Right atrium auricular region (tissue), 2 donors: ENCODE measurements around the gene C9orf153. TPM values are rescaled to one million over a fixed set of nuclear protein-coding genes. Genes with fewer than 3 reads are reported as not detected.

ENCODE experiments used
- DNase-seq: peaks from one replicate; pipeline ENCODE4 v3.0.0-alpha.2; 2019; ENCODE audit warnings: low spot score
- H3K27ac ChIP-seq, 2 donors: fragments of 200-600 bp; sonication (generic); 1 replicate in 1 of 2; 2 replicates in 1 of 2; pipeline ENCODE4 v1.5.1; 2016 to 2019
- H3K27me3 ChIP-seq, 2 donors: fragments of 200-600 bp; sonication (generic); one replicate each; pipeline versions ENCODE4 v1.5.1 to v1.6.0; 2017 to 2019
- H3K36me3 ChIP-seq: fragments of 200-600 bp; sonication (generic); one replicate; pipeline ENCODE4 v1.5.1; 2016
- H3K4me1 ChIP-seq, 2 donors: fragments of 200-600 bp; sonication (generic); one replicate each; pipeline versions ENCODE4 v1.5.1 to v1.6.0; 2017 to 2019
- H3K4me3 ChIP-seq, 2 donors: fragments of 200-600 bp; sonication (generic); 1 replicate in 1 of 2; 2 replicates in 1 of 2; pipeline ENCODE4 v1.5.1; 2017 to 2019; ENCODE audit warnings: mild to moderate bottlenecking in 1 of 2, moderate library complexity in 1 of 2
- H3K9me3 ChIP-seq, 2 donors: fragments of 200-600 bp; sonication (generic); one replicate each; pipeline ENCODE4 v1.5.1; 2019
- CTCF ChIP-seq, 2 donors: fragments of 200-600 bp; sonication (generic); IDR thresholded peaks; one replicate each; pipeline ENCODE4 v1.5.1; 2019; ENCODE audit warnings: antibody characterized with exemption in 2 of 2
- total RNA-seq, 2 donors: library from RNA; depleted of rRNA; stranded (reverse); fragments of >200 nt; gene quantifications; one replicate each; pipeline ENCODE4 v1.1.0, GENCODE V29; 2016

C9orf153 gene
- under 1 TPM in 1 of 2 donors, not detected in 1; 0.28 TPM for total RNA-seq

GRCh38 chr9:86259557-86259956 lies at the start of gene C9orf153:
TSS of gene C9orf153 (minus strand) at chr9:86259657. CDS start at chr9:86229603, 30,054 bp downstream.
- TF ChIP-seq CTCF (IDR thresholded peaks at IDR 0.05): no peak
- H3K36me3 ChIP-seq: peaks cover 22% of the 10 kb centered on the region
- no peak within 1 kb of the TSS for H3K27ac ChIP-seq
- H3K4me3 ChIP-seq: no peak within 1 kb of the TSS
- H3K27me3 ChIP-seq: no peaks in the 10 kb centered on the region
- H3K4me1 ChIP-seq: peaks cover 0 to 5% of the 10 kb centered on the region in 2 donors
- DNase-seq: no peak
- no peaks in the 10 kb centered on the region for H3K9me3 ChIP-seq

- Histone ChIP-seq H3K4me3 (no peak overlapping the region), H3K36me3 (peaks cover 75% of the 10 kb centered on the region), H3K9me3 (no peaks in the 10 kb centered on the region)
Observed at GRCh38 chr9:86308687-86309086, 49.2 kb upstream of the C9orf153 start.

GRCh38 chr9:86304236-86304730 lies 44.8 kb upstream of the C9orf153 start:
- Histone ChIP-seq H3K27ac (no peak overlapping the region), H3K27me3 (no peaks in the 10 kb centered on the region), H3K9me3 (no peaks in the 10 kb centered on the region), H3K4me3 (no peak overlapping the region), H3K4me1 (no peaks in the 10 kb centered on the region), H3K36me3 (peaks cover 90% of the 10 kb centered on the region)
- no peak for TF ChIP-seq CTCF (IDR thresholded peaks at IDR 0.05)
- no peak for DNase-seq

More at GRCh38 chr9:86308687-86309086, 49.2 kb upstream of the C9orf153 start:
- DNase-seq: no peak
- no peaks in the 10 kb centered on the region for H3K27me3 ChIP-seq
- H3K4me1 ChIP-seq: no peaks in the 10 kb centered on the region
- TF ChIP-seq CTCF (IDR thresholded peaks at IDR 0.05): no peak
- H3K27ac ChIP-seq: no peak overlapping the region

- no peak for DNase-seq
- Histone ChIP-seq H3K9me3 (no peaks in the 10 kb centered on the region), H3K27ac (no peak overlapping the region), H3K4me3 (no peak overlapping the region), H3K4me1 (no peaks in the 10 kb centered on the region), H3K36me3 (peaks cover 93% of the 10 kb centered on the region), H3K27me3 (no peaks in the 10 kb centered on the region)
- TF ChIP-seq CTCF (IDR thresholded peaks at IDR 0.05): no peak
Observed at GRCh38 chr9:86303316-86303975, 44.0 kb upstream of the C9orf153 start.

- H3K4me1 ChIP-seq: no peaks in the 10 kb centered on the region
- TF ChIP-seq CTCF (IDR thresholded peaks at IDR 0.05): no peak
- H3K36me3 ChIP-seq: peaks cover 91% of the 10 kb centered on the region
- no peak overlapping the region for H3K27ac ChIP-seq
- no peak for DNase-seq
- H3K4me3 ChIP-seq: no peak overlapping the region
- H3K9me3 ChIP-seq: no peaks in the 10 kb centered on the region
- no peaks in the 10 kb centered on the region for H3K27me3 ChIP-seq
Observed at GRCh38 chr9:86301686-86302085, 42.2 kb upstream of the C9orf153 start.

GRCh38 chr9:86300701-86301100 lies 41.2 kb upstream of the C9orf153 start:
- no peak for TF ChIP-seq CTCF (IDR thresholded peaks at IDR 0.05)
- H3K36me3 ChIP-seq: peaks cover 84% of the 10 kb centered on the region

More at GRCh38 chr9:86300701-86301100, 41.2 kb upstream of the C9orf153 start:
- no peak overlapping the region for H3K27ac ChIP-seq
- H3K27me3 ChIP-seq: no peaks in the 10 kb centered on the region
- H3K4me1 ChIP-seq: no peaks in the 10 kb centered on the region
- no peak for DNase-seq
- no peak overlapping the region for H3K4me3 ChIP-seq
- H3K9me3 ChIP-seq: no peaks in the 10 kb centered on the region
